Panc1 (cell line): Measurements from ENCODE around the gene MC3R. TPM values are rescaled to one million over a fixed set of nuclear protein-coding genes. Genes with fewer than 3 reads are reported as not detected.

ENCODE experiments used
- ATAC-seq: fragments of 200-7000 bp; cut with Tn5 transposase; 2 replicates; pipeline ENCODE4 v1.9.1; 2020; ENCODE audit warnings: mild to moderate bottlenecking, moderate library complexity
- BruUV-seq: library from RNA; stranded (reverse); fragments of 400-500 nt; replicated peaks from 2 replicates; lab custom pipeline; 2021; lab: Mats Ljungman, UMichigan
- CTCF ChIA-PET: fragments of 300-600 bp; sonication (Branson Sonifier 250); formaldehyde crosslinking; loops from one replicate; lab custom pipeline; 2022; ENCODE audit warnings: antibody characterized with exemption; lab: Charles Lee
- POLR2A ChIA-PET: fragments of 300-600 bp; sonication (Branson Sonifier 250); formaldehyde crosslinking; loops from one replicate; lab custom pipeline; 2022; ENCODE audit warnings: antibody characterized with exemption; lab: Charles Lee
- DNase-seq: peaks from one replicate; pipeline ENCODE4 v3.0.0-alpha.2; 2010; ENCODE audit warnings: low read depth, low spot score
- H3K27ac ChIP-seq: 2 replicates; pipeline ENCODE4 v1.5.1; 2011; ENCODE audit warnings: mild to moderate bottlenecking, low read length, inconsistent platforms
- H3K27me3 ChIP-seq: fragments of 200-500 bp; sonication (Bioruptor generic); 2 replicates; pipeline ENCODE4 v1.6.0; 2014; ENCODE audit warnings: low read length, inconsistent platforms; ENCODE audit not compliant: control insufficient read depth, insufficient read depth
- H3K36me3 ChIP-seq: fragments of 200-500 bp; sonication (Bioruptor generic); 2 replicates; pipeline ENCODE4 v1.5.1; 2014; ENCODE audit warnings: inconsistent platforms, mild to moderate bottlenecking, low read length, moderate library complexity; ENCODE audit not compliant: control insufficient read depth, insufficient read depth
- H3K4me1 ChIP-seq: 2 replicates; pipeline ENCODE4 v1.5.1; 2011; ENCODE audit warnings: inconsistent platforms, mild to moderate bottlenecking, low read length, moderate library complexity; ENCODE audit not compliant: control insufficient read depth, insufficient read depth
- H3K4me3 ChIP-seq, 2 experiments: 2 replicates each; pipeline ENCODE4 v1.5.1; 2011 to 2012; ENCODE audit warnings: low read depth in 2 of 2, low read length in 2 of 2, mild to moderate bottlenecking in 2 of 2, inconsistent platforms in 1 of 2, moderate library complexity in 1 of 2
- H3K9me3 ChIP-seq: fragments of 200-500 bp; sonication (Bioruptor generic); 2 replicates; pipeline ENCODE4 v1.5.1; 2014; ENCODE audit warnings: low read depth, mild to moderate bottlenecking, inconsistent platforms, low read length, moderate library complexity; ENCODE audit not compliant: control insufficient read depth, insufficient read depth
- POLR2AphosphoS5 ChIP-seq: IDR thresholded peaks from 2 replicates; pipeline ENCODE4 v1.6.1; 2012; ENCODE audit warnings: mild to moderate bottlenecking, low read depth, low read length, moderate library complexity
- SIN3A ChIP-seq: IDR thresholded peaks from 2 replicates; pipeline ENCODE4 v1.6.1; 2012; ENCODE audit warnings: low read depth, mild to moderate bottlenecking, low read length, moderate library complexity, borderline replicate concordance; ENCODE audit not compliant: insufficient read depth
- TCF7L2 ChIP-seq: IDR thresholded peaks from 2 replicates; pipeline ENCODE4 v1.6.1; 2011; ENCODE audit warnings: mild to moderate bottlenecking, low read depth, low read length, inconsistent platforms
- in situ Hi-C: cut with HindIII; loops from 2 replicates; pipeline ENCODE4 v1.10.0; 2016; ENCODE audit warnings: low sequenced_read_pairs, low pct_unique_long_range_greater_than_20kb
- intact Hi-C: fragments of 100-400 bp; cut with micrococcal nuclease; formaldehyde crosslinking; loops from one replicate; pipeline ENCODE4 v1.10.0; 2022; ENCODE audit not compliant: unreplicated experiment
- total RNA-seq: library from RNA; stranded (reverse); gene quantifications from one replicate; pipeline ENCODE4 v1.2.1, GENCODE V29; 2021; ENCODE audit not compliant: unreplicated experiment
- TF ChIP-seq, protein P1 (sequence below), 2 experiments: IDR thresholded peaks; 2 replicates each; pipeline ENCODE4 v1.6.1; 2011 to 2012; ENCODE audit warnings: low read depth in 2 of 2, control low read depth in 1 of 2, low read length in 1 of 2, mild to moderate bottlenecking in 1 of 2, moderate library complexity in 1 of 2; ENCODE audit not compliant: insufficient read depth in 1 of 2
- TF ChIP-seq, protein P2 (sequence below): fragments of 450-650 bp; IDR thresholded peaks from 2 replicates; pipeline ENCODE4 v1.5.1; 2017; ENCODE audit warnings: mild to moderate bottlenecking

MC3R gene
- total RNA-seq, 1 experiment from 2014 or later: not detected

DNA sequence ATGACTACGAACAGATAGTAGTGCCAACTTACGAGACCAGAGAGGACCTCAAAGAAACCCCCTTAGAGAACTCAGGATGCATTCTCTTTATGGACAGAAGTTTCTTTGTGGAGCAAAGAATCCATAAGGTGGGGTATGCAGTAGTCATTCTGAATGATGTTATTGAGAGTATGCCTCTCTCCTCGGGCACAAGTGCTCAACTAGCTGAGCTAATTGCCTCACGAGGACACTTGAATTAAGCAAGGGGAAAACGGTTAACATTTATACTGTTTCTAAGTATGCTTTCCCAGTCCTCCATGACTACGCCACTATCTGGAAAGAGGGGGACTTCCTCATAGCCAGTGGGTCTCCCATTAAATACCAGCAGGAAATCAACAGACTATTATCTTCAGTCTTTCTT, 25.6 kb downstream of the MC3R start:
- Histone ChIP-seq H3K27me3 (no peaks in the 10 kb centered on the region), H3K9me3 (no peaks in the 10 kb centered on the region), H3K27ac (no peak overlapping the region), H3K4me3 (no peak overlapping the region), H3K36me3 (no peaks in the 10 kb centered on the region), H3K4me1 (no peaks in the 10 kb centered on the region)
- no TSS peak for BruUV-seq
- ATAC-seq: no peak
- no peak for DNase-seq
- CTCF ChIA-PET: no interaction called here
- TF ChIP-seq SIN3A: no peak
- TF ChIP-seq, protein P1, sequence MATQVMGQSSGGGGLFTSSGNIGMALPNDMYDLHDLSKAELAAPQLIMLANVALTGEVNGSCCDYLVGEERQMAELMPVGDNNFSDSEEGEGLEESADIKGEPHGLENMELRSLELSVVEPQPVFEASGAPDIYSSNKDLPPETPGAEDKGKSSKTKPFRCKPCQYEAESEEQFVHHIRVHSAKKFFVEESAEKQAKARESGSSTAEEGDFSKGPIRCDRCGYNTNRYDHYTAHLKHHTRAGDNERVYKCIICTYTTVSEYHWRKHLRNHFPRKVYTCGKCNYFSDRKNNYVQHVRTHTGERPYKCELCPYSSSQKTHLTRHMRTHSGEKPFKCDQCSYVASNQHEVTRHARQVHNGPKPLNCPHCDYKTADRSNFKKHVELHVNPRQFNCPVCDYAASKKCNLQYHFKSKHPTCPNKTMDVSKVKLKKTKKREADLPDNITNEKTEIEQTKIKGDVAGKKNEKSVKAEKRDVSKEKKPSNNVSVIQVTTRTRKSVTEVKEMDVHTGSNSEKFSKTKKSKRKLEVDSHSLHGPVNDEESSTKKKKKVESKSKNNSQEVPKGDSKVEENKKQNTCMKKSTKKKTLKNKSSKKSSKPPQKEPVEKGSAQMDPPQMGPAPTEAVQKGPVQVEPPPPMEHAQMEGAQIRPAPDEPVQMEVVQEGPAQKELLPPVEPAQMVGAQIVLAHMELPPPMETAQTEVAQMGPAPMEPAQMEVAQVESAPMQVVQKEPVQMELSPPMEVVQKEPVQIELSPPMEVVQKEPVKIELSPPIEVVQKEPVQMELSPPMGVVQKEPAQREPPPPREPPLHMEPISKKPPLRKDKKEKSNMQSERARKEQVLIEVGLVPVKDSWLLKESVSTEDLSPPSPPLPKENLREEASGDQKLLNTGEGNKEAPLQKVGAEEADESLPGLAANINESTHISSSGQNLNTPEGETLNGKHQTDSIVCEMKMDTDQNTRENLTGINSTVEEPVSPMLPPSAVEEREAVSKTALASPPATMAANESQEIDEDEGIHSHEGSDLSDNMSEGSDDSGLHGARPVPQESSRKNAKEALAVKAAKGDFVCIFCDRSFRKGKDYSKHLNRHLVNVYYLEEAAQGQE (IDR thresholded peaks at IDR 0.05; ENCODE audit: insufficient read depth in 1 of 2, low read depth in 2 of 2, low read length in 1 of 2): no peak
- no peak for TF ChIP-seq POLR2AphosphoS5
- TF ChIP-seq, protein P2, sequence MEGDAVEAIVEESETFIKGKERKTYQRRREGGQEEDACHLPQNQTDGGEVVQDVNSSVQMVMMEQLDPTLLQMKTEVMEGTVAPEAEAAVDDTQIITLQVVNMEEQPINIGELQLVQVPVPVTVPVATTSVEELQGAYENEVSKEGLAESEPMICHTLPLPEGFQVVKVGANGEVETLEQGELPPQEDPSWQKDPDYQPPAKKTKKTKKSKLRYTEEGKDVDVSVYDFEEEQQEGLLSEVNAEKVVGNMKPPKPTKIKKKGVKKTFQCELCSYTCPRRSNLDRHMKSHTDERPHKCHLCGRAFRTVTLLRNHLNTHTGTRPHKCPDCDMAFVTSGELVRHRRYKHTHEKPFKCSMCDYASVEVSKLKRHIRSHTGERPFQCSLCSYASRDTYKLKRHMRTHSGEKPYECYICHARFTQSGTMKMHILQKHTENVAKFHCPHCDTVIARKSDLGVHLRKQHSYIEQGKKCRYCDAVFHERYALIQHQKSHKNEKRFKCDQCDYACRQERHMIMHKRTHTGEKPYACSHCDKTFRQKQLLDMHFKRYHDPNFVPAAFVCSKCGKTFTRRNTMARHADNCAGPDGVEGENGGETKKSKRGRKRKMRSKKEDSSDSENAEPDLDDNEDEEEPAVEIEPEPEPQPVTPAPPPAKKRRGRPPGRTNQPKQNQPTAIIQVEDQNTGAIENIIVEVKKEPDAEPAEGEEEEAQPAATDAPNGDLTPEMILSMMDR: no peak
- TF ChIP-seq TCF7L2: no peak
- intact Hi-C loops (no loop called here), in situ Hi-C loops (no loop called here)
- POLR2A ChIA-PET: no interaction called here

DNA sequence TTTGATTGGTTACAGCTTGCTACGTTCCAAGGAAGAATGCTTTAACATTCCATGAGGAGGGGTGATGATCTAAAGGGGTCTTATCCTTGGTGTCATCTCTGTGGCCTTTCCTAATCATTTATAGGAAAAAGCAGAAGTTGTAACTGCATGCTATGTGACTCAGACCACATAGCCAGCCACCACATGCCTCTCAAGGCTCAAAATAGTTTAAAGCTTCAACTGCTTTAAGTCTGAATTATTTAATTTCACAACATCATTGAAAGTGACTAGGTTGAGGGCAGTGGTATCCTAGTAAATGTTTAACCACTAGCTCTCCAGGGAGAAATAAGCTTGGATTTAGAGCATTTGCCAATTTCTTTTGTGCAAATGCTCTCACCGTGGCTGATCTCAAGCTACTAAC, 29.7 kb downstream of the MC3R start:
- H3K9me3 ChIP-seq: no peaks in the 10 kb centered on the region
- no peak overlapping the region for H3K4me3 ChIP-seq
- no peaks in the 10 kb centered on the region for H3K36me3 ChIP-seq
- no TSS peak for BruUV-seq
- ATAC-seq: no peak
- no peak for DNase-seq
- TF ChIP-seq, protein P2: no peak
- TF ChIP-seq, protein P1 (IDR thresholded peaks at IDR 0.05; ENCODE audit: insufficient read depth in 1 of 2, low read depth in 2 of 2, low read length in 1 of 2): no peak
- TF ChIP-seq POLR2AphosphoS5 (no peak), SIN3A (no peak), TCF7L2 (no peak)
- no peaks in the 10 kb centered on the region for H3K4me1 ChIP-seq
- no peaks in the 10 kb centered on the region for H3K27me3 ChIP-seq
- intact Hi-C loops: no loop called here
- CTCF ChIA-PET: no interaction called here
- H3K27ac ChIP-seq: no peak overlapping the region
- POLR2A ChIA-PET: no interaction called here
- in situ Hi-C loops: no loop called here
